ENCODE data around the gene VAMP7. TPM values are rescaled to one million over a fixed set of nuclear protein-coding genes. Genes with fewer than 3 reads are reported as not detected.
"Not testable (repeated sequence)": the region's sequence is repeated elsewhere in the genome, so short reads cannot be mapped to it uniquely, and the experiment has no call there.

VAMP7 gene
- total RNA-seq, 1 experiment from 2014 or later, result 19.9 TPM

DNA sequence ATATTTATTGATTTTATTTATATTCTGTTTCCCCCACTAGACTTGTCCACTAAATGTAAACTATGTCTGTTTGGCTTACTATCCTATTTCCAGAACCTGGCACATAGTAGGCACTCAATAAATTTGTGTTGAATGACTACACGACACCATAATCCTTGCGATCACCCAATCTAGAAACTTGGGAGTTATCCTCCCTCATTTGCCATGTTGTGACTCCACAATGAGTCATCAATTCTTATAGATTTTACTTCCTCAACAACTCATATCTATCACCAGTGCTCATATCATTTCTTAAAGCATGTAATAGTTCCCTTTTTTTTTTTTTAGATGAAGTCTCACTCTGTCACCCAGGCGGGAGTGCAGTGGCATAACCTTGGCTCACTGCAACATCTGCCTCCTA is 39.9 kb upstream of the VAMP7 start:
- no peak overlapping the region for H4K91ac ChIP-seq (ENCODE audit: insufficient read length, low read depth, low read length)
- Mint-ChIP-seq H3K4me3 (no peak overlapping the region), H3K27ac (no peak overlapping the region), H3K27me3 (ENCODE audit: low read depth) (peaks cover 2% of the 10 kb centered on the region), H3K9me3 (peaks cover 81 to 88% of the 10 kb centered on the region in 2 experiments), H3K4me1 (no peaks in the 10 kb centered on the region), H3K36me3 (ENCODE audit: insufficient read depth in 1 of 3, low read depth in 3 of 3) (peaks cover 0 to 10% (median 5%) of the 10 kb centered on the region in 3 experiments; a peak in 5 of 7 replicates)
- DNase-seq, result no peak
- H3K9me3 ChIP-seq (ENCODE audit: control insufficient read depth, low read depth, low read length), result peaks cover 19% of the 10 kb centered on the region
- no peak overlapping the region for H3K23ac ChIP-seq (ENCODE audit: insufficient read length, low read depth, low read length)
- no peak overlapping the region for H4K8ac ChIP-seq (replicated peaks; ENCODE audit: insufficient read length, low read depth, low read length)
- no peak overlapping the region for H3K27ac ChIP-seq (ENCODE audit: insufficient read length, low read depth, low read length)
- H3K4ac ChIP-seq (ENCODE audit: low read depth, low read length), result no peak overlapping the region
- H3K14ac ChIP-seq (ENCODE audit: insufficient read depth, low read length), result no peak overlapping the region
- no peaks in the 10 kb centered on the region for H3K23me2 ChIP-seq (ENCODE audit: insufficient read length, low read depth, low read length, poor library complexity, severe bottlenecking)
- H3K79me2 ChIP-seq (ENCODE audit: insufficient read depth, low read length), result no peaks in the 10 kb centered on the region
- no peak overlapping the region for H2BK120ac ChIP-seq (ENCODE audit: low read depth, low read length, poor library complexity, severe bottlenecking)
- H2BK15ac ChIP-seq (ENCODE audit: low read depth, low read length), result no peak overlapping the region
- H3K9ac ChIP-seq (ENCODE audit: extremely low read depth, insufficient read length, low read length), result no peak overlapping the region
- no peak overlapping the region for H2BK12ac ChIP-seq (ENCODE audit: insufficient read length, low read depth, low read length)
- no peak overlapping the region for H3K18ac ChIP-seq (ENCODE audit: insufficient read length, low read depth, low read length)
- no peak overlapping the region for H2BK5ac ChIP-seq (ENCODE audit: insufficient read length, low read length)
- no peak overlapping the region for H3K4me2 ChIP-seq (ENCODE audit: insufficient read depth, insufficient read length, low read length)
- H2AK5ac ChIP-seq (ENCODE audit: insufficient read length, low read length), result no peak overlapping the region
- H4K20me1 ChIP-seq (ENCODE audit: control insufficient read depth, insufficient read depth, insufficient read length), result no peaks in the 10 kb centered on the region
- H2BK20ac ChIP-seq (ENCODE audit: low read depth, low read length, poor library complexity, severe bottlenecking), result no peak overlapping the region
- no peak overlapping the region for H3K56ac ChIP-seq (ENCODE audit: insufficient read length, low read depth, low read length)
- no peaks in the 10 kb centered on the region for H3K79me1 ChIP-seq (ENCODE audit: insufficient read depth, low read depth, low read length, poor library complexity, severe bottlenecking)
- WGBS (ENCODE audit: extremely low coverage, insufficient read length, low lambda C conversion rate), result no CpG with 5 or more reads among the region's 3 CpGs
- no peaks in the 10 kb centered on the region for H3K4me1 ChIP-seq (ENCODE audit: insufficient read depth, low read length)
- H4K5ac ChIP-seq (ENCODE audit: insufficient read length, low read depth, low read length), result no peak overlapping the region
- no peaks in the 10 kb centered on the region for H3K27me3 ChIP-seq (ENCODE audit: insufficient read depth, low read length)
- no peak overlapping the region for H2AFZ ChIP-seq (ENCODE audit: low read length)
- TF ChIP-seq, protein P1, sequence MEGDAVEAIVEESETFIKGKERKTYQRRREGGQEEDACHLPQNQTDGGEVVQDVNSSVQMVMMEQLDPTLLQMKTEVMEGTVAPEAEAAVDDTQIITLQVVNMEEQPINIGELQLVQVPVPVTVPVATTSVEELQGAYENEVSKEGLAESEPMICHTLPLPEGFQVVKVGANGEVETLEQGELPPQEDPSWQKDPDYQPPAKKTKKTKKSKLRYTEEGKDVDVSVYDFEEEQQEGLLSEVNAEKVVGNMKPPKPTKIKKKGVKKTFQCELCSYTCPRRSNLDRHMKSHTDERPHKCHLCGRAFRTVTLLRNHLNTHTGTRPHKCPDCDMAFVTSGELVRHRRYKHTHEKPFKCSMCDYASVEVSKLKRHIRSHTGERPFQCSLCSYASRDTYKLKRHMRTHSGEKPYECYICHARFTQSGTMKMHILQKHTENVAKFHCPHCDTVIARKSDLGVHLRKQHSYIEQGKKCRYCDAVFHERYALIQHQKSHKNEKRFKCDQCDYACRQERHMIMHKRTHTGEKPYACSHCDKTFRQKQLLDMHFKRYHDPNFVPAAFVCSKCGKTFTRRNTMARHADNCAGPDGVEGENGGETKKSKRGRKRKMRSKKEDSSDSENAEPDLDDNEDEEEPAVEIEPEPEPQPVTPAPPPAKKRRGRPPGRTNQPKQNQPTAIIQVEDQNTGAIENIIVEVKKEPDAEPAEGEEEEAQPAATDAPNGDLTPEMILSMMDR (conservative IDR thresholded peaks at IDR 0.05), result no peak
- H3T11ph ChIP-seq (ENCODE audit: low read length), result no peak overlapping the region

DNA sequence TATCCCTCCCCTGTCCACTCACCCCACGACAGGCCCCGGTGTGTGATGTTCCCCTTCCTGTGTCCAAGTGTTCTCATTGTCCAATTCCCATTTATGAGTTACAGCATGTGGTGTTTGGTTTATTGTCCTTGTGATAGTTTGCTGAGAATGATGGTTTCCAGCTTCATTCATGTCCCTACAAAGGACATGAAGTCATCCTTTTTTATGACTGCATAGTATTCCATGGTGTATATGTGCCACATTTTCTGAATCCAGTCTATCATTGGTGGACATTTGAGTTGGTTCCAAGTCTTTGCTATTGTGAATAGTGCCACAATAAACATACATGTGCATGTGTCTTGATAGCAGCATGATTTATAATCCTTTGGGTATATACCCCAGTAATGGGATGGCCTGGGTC is 29.4 kb upstream of the VAMP7 start:
- H2BK5ac ChIP-seq (ENCODE audit: insufficient read length, low read length); H3K27ac ChIP-seq (ENCODE audit: insufficient read length, low read depth, low read length); H3K27ac Mint-ChIP-seq; H3K79me1 ChIP-seq (ENCODE audit: insufficient read depth, low read depth, low read length, poor library complexity, severe bottlenecking); H3K4me3 Mint-ChIP-seq; H2BK12ac ChIP-seq (ENCODE audit: insufficient read length, low read depth, low read length); H2BK120ac ChIP-seq (ENCODE audit: low read depth, low read length, poor library complexity, severe bottlenecking); H3K79me2 ChIP-seq (ENCODE audit: insufficient read depth, low read length); H3K36me3 Mint-ChIP-seq (ENCODE audit: insufficient read depth in 1 of 3, low read depth in 3 of 3); H3K4me1 Mint-ChIP-seq; H4K91ac ChIP-seq (ENCODE audit: insufficient read length, low read depth, low read length); H4K20me1 ChIP-seq (ENCODE audit: control insufficient read depth, insufficient read depth, insufficient read length); H3K14ac ChIP-seq (ENCODE audit: insufficient read depth, low read length); H2BK20ac ChIP-seq (ENCODE audit: low read depth, low read length, poor library complexity, severe bottlenecking); H2AK5ac ChIP-seq (ENCODE audit: insufficient read length, low read length); H3K27me3 ChIP-seq (ENCODE audit: insufficient read depth, low read length); H3K4me1 ChIP-seq (ENCODE audit: insufficient read depth, low read length); H2BK15ac ChIP-seq (ENCODE audit: low read depth, low read length); DNase-seq; H3K56ac ChIP-seq (ENCODE audit: insufficient read length, low read depth, low read length); H4K5ac ChIP-seq (ENCODE audit: insufficient read length, low read depth, low read length); H3T11ph ChIP-seq (ENCODE audit: low read length); H2AFZ ChIP-seq (ENCODE audit: low read length); H3K18ac ChIP-seq (ENCODE audit: insufficient read length, low read depth, low read length); H3K27me3 Mint-ChIP-seq (ENCODE audit: low read depth); H3K23me2 ChIP-seq (ENCODE audit: insufficient read length, low read depth, low read length, poor library complexity, severe bottlenecking); H3K4ac ChIP-seq (ENCODE audit: low read depth, low read length); H4K8ac ChIP-seq (replicated peaks; ENCODE audit: insufficient read length, low read depth, low read length); H3K9me3 ChIP-seq (ENCODE audit: control insufficient read depth, low read depth, low read length); H3K9ac ChIP-seq (ENCODE audit: extremely low read depth, insufficient read length, low read length); H3K23ac ChIP-seq (ENCODE audit: insufficient read length, low read depth, low read length); H3K4me2 ChIP-seq (ENCODE audit: insufficient read depth, insufficient read length, low read length): not testable (repeated sequence)
- H3K9me3 Mint-ChIP-seq, result peaks cover 68 to 73% of the 10 kb centered on the region in 2 experiments
- WGBS (ENCODE audit: extremely low coverage, insufficient read length, low lambda C conversion rate), result no CpG with 5 or more reads among the region's 2 CpGs

Measured in H9 (cell line).